C4-2B (cell line): ENCODE results near the gene PHF13.

Source experiments
- CTCF ChIP-seq: fragments of 450-650 bp; conservative IDR thresholded peaks from 2 replicates; pipeline ENCODE4 v1.5.1; 2017; ENCODE audit warnings: mild to moderate bottlenecking
- ZFX ChIP-seq: fragments of 450-650 bp; IDR thresholded peaks from 2 replicates; pipeline ENCODE4 v1.6.1; 2017

GRCh38 chr1:6585841-6586240 is 27.7 kb upstream of the PHF13 start:
- TF ChIP-seq CTCF = no peak
- TF ChIP-seq ZFX = no peak
